Stimulated activated CD4-positive, alpha-beta T cell treated with anti-CD3 and anti-CD28 coated beads, Interleukin-12 subunit alpha, Interleukin-12 subunit beta, amount 100 ng/mL, for 4 hours (primary cell): ENCODE results near the gene ASH1L.
"Not testable (repeated sequence)": the region's sequence is repeated elsewhere in the genome, so short reads cannot be mapped to it uniquely, and the experiment has no call there.

Experiments
- DNase-seq: peaks from one replicate; pipeline ENCODE4 v3.0.0-alpha.2; 2020

Gene ASH1L

GRCh38 chr1:155433831-155434389, 128.7 kb downstream of the ASH1L start:
- not testable (repeated sequence) for DNase-seq

- DNase-seq = not testable (repeated sequence)
These were observed 129.3 kb downstream of the ASH1L start for GRCh38 chr1:155433128-155433830.

GRCh38 chr1:155424091-155424490, 138.5 kb downstream of the ASH1L start:
- DNase-seq = no peak

GRCh38 chr1:155420788-155421187, 141.8 kb downstream of the ASH1L start:
- no peak for DNase-seq

GRCh38 chr1:155411840-155412239, 150.8 kb downstream of the ASH1L start:
- DNase-seq = not testable (repeated sequence)

GRCh38 chr1:155410931-155411330, 151.7 kb downstream of the ASH1L start:
- no peak for DNase-seq

- DNase-seq = no peak
These were observed 165.6 kb downstream of the ASH1L start for GRCh38 chr1:155396874-155397476.

GRCh38 chr1:155392898-155393411, 169.6 kb downstream of the ASH1L start:
- DNase-seq = no peak

- no peak for DNase-seq
These were observed 172.8 kb downstream of the ASH1L start for GRCh38 chr1:155389826-155390225.

GRCh38 chr1:155385836-155386235, 176.8 kb downstream of the ASH1L start:
- not testable (repeated sequence) for DNase-seq

GRCh38 chr1:155383406-155383805, 179.2 kb downstream of the ASH1L start:
- DNase-seq = no peak

- DNase-seq = no peak
These were observed 182.9 kb downstream of the ASH1L start for GRCh38 chr1:155379631-155380090.

- no peak for DNase-seq
These were observed 183.4 kb downstream of the ASH1L start for GRCh38 chr1:155379180-155379579.

GRCh38 chr1:155360051-155360450, 202.6 kb downstream of the ASH1L start:
- DNase-seq = no peak

- no peak for DNase-seq
These were observed 210.0 kb downstream of the ASH1L start for GRCh38 chr1:155352631-155353030.

GRCh38 chr1:155342842-155343241, 219.8 kb downstream of the ASH1L start:
- no peak for DNase-seq

- DNase-seq = no peak
These were observed 223.0 kb downstream of the ASH1L start for GRCh38 chr1:155339515-155340097.

GRCh38 chr1:155334962-155335361, 227.6 kb downstream of the ASH1L start:
- DNase-seq = no peak

GRCh38 chr1:155329980-155330598, 232.5 kb downstream of the ASH1L start:
- DNase-seq = no peak

GRCh38 chr1:155328856-155329255, 233.7 kb downstream of the ASH1L start:
- not testable (repeated sequence) for DNase-seq

GRCh38 chr1:155327981-155328380, 234.6 kb downstream of the ASH1L start:
- no peak for DNase-seq

GRCh38 chr1:155326631-155327037, 236.0 kb downstream of the ASH1L start:
- no peak for DNase-seq

- DNase-seq = no peak
These were observed 236.5 kb downstream of the ASH1L start for GRCh38 chr1:155326020-155326526.
